ENCODE data around the gene MYO9A.

MYO9A gene

DNA sequence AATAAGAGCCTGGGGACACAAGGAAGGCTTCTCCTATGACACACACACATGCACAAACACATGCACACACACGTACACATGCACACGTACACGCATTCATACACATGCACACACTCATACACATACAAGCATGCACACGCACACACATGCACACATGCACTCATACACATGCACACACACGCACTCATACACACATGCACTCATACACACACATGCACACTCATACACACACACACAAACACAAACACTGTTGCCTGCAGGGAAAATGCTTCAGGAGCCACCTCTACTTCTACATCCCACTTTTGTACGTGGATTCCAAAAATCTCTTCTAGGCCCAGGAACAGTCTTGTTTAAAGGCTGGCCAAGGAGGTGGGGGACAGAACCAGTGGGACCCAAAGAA, 328.3 kb downstream of the MYO9A start:
- DNase-seq (ENCODE audit: low read depth in 1 of 2, low spot score in 1 of 2), result no peak

DNA sequence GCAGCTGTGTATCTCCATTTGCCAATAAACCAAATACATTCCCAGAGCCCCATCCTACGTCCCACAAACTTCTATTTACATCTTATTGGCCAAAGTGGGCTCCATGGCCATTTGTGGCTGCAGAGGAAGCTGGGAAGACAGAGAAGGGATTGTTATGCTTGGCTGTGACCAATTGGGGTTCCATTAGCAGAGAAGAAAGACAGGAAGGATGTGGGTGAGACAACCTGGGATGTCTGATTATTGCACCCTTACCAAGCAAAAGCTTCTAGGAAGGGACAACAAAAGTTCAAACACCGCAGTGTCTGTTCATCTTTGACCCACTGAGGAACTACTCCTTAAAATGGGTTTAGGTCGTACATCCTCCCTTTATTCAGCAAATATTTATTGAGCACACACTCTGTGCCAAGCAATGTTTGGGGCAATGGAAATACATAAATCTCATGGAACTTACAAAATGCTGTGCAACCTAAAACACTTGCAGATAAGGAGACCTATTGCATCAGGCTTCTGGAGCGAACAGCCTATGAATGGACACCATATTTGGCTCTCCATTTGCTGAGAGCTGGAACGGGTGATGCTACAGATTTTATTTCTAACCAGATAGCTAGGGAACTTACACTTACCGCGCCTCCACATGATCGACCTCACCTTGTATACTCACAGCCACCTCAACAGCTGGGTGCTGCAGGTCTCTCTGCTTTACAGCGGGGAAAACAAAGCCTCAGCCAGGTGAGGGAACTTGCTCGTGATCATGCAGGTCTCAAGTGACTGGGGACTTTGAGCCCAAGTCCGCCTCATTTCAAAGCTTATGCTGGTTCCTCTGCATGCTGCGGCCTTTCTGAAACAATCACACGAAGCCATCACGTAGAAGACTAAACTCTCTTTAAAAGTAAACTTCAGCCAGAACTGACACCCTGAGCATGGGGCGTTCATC, 329.0 kb downstream of the MYO9A start:
- no peak for DNase-seq (ENCODE audit: low read depth in 1 of 2, low spot score in 1 of 2)

DNA sequence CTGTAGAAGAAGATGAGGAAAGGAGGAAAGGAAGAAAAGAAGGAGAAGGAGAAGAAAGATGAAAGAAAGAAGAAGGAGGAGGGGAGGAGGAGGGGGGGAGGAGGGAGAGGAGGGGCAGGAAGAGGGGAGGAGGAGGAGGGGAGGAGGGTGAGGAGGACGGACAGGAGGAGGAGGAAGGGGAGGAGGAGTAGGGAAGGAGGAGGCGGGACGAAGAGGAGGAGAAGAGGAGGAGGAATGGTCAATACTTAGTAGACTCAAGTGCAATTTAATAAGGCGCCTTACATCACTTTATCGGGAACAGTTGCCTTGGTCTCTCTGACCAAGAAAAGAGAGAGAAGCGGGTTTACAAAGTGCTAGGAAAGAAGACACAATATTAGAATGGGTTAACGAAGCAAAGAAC, 331.3 kb downstream of the MYO9A start:
- DNase-seq (ENCODE audit: low read depth in 1 of 2, low spot score in 1 of 2), result no peak

DNA sequence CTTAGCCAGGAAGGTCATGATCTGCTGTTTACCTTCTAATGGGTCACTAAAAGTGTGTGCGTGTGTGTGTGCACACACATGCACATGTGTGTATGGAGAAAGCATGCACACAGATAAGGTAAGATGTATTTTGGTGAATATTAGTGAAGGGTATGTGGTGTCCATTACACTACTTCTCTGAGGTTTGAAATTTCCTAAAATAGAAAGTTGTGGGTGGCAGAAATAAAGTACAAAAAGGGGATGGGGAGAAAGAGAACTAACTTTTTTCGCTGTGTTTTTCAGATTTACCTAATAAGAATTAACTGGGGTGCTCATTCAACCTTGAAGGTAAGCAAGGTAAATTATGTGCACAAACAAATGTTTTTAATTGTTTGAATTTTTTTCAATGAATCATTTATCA, 332.0 kb downstream of the MYO9A start:
- DNase-seq (ENCODE audit: low read depth in 1 of 2, low spot score in 1 of 2), result no peak

DNA sequence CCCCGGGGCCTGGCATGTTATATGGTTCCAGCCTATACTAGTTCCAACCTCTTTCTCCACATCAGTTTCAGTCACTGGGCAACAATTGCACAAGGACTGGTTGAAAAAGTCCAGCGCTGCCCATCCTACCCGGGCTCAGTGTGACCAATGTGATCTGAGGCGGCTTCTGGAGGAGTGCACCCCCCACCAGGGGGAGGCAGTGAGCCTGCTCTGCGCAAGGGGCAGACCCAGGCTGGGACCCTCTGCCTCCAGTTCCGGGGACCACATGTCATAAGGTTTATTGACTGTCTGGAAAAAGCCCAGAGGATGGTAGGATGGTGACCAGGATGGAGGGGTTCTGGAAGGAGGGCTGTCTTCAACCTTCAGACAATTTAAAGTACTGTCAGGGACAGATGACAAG, 333.2 kb downstream of the MYO9A start:
- DNase-seq (ENCODE audit: low read depth in 1 of 2, low spot score in 1 of 2), result no peak

DNA sequence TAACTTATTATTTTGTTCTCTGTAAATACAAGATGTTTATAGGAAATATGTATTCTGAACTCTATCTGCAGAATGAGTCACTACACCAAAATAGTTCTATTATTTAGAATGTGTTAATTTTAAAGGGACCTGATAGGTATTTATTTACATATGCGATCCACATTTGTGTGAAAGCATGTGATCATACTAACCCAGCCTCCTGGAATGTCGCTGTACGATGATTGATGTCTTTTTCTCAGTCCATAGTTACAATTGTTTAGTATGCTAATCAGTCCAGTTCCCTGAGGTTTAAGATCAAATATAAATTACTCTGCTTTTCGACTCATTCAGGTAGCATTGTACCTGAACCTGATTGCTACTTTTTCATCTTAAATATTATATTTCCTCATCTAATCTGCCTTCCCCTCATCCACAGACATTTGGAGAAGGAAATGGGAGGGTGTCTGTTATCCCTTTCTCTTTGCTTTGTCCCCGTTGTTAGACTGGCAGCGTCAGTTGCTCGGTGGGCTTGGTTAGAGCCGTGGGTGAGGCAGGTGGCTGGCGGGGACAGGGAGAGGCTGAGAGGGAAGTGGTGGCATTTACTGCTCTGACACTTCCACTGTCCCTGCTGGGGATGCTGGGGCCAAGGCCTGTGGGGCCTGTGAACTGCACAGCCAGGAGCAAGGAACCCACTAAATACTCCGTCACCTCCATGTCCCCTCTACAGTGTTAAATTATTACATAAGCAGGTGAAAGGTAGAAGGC, 335.4 kb downstream of the MYO9A start:
- no peak for DNase-seq (ENCODE audit: low read depth in 1 of 2, low spot score in 1 of 2)

DNA sequence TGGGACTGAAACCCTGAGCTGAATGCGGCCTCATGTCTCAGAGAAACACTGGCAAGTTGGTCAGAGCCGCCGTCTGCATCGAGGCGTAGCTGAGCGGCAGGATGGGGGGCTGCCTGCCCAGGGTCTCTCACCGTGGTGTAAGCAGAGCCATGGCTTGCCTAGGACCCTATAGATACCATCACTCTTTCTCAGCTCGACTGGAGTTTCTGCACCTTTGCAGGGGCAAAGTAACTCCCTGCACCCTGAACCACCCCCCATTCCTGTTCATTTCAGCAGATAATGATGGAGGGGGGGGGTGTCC, 336.0 kb downstream of the MYO9A start:
- DNase-seq (ENCODE audit: low read depth in 1 of 2, low spot score in 1 of 2), result no peak

DNA sequence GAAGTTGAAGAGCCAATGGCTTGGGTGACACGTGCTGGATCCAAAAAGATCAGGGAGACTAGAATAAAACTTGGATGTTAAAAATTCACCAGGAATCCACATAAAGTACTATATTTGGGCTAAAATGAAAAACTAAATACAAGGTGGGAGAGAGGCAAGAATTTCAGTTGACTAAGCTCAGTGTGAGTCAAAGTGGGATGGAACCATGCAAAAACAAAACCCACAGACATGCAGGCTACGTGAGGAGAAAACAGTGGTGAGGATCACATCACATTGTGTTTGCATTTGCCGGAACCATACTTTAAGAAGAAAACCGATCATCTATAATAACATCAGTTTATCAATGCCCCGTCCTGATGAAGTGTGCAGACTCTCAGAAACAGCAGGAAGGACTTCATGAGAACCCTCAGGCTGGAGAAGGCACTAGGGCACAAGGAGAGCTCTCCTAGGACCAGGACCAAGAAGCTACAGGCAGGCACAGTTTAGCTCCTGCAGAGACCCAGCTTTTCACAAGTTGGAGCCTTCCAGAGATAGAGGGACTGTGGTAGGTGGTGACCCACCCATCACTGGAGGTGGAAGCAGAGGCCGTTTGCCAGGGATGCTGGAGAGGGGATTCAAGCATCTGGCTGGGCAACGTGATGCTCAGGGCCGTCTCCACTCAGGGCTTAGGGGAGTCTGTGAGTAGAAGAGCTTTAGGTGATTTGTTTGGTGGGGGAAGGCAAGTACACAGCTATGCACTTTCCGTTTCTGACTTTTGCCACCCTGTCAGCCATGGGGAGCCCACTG, 336.6 kb downstream of the MYO9A start:
- DNase-seq (ENCODE audit: low read depth in 1 of 2, low spot score in 1 of 2), result no peak

DNA sequence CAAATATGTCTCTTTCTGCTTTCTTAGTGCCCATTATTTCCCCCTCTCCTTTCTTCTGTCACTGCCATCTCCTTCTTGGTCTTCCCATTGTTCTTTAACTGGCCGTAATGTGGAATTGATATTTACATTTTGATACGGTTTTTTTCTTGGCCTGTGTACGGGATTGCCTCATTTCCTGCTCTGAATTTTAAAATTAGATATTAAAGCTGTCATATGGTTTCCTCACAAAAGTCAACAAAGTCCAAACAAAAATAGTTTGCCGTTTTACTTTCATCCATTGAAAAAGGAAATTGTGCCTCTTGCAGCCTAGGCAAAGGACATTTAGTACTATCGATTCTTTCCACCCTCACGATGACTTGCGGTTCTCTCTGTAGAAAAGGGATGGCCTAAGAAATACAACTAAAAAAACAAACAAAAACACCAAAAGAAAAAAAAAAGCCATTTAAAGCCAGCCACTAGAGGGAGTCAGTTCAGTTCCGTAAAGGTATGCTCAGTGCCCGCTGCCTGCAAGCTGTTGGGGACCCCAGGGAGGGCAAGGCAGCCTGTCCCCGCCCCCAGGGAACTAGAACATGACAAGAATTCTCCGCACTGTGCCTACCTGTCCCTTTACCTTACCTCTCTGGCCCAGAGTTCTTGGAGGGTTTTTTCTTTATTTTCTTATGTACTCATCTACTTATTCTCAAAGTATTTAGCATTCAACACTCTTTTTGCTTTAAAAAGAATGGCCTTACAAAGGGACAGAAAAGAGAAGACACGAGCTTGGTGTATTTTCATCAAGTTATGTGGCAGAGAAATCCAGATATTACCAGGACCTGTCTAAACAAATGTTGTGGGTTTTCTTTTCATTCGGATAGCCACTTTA, 337.6 kb downstream of the MYO9A start:
- DNase-seq (ENCODE audit: low read depth in 1 of 2, low spot score in 1 of 2), result peak in 1 of 2 donors; percentile 2

DNA sequence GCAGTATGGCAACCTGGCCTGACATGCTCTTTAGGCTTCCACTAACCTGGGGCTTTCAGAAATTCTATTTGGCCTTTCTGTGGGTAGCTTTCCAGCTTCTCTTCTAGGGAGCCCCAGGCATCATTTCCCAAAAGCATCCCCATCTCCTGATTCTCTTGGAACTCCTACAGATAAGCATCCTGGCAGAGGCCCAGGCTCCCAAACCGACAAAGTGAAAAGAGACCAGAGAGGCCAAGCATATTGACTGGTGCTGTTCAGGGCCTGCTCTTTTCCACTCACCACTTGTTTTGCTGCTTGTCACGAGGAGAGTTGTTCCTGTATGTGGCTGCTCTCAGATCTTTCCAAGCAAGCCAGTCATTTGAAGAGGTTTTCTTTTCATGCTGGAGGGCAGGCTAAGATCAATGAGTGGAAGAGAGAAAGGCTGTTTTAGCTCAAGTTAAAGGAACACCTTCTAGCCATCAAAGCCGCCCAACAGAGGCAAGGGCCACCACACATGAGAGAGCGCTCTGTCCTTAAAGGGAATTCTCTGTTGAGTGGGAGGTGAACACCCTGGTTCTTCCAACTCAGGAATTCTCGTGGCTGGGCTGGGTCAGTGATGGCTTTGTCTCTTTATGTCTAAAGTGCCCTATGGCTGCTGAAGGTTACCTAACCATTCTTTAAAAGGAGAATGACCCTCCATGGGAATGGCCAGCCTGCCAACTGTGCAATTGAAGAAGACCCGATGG, 338.7 kb downstream of the MYO9A start:
- no peak for DNase-seq (ENCODE audit: low read depth in 1 of 2, low spot score in 1 of 2)

DNA sequence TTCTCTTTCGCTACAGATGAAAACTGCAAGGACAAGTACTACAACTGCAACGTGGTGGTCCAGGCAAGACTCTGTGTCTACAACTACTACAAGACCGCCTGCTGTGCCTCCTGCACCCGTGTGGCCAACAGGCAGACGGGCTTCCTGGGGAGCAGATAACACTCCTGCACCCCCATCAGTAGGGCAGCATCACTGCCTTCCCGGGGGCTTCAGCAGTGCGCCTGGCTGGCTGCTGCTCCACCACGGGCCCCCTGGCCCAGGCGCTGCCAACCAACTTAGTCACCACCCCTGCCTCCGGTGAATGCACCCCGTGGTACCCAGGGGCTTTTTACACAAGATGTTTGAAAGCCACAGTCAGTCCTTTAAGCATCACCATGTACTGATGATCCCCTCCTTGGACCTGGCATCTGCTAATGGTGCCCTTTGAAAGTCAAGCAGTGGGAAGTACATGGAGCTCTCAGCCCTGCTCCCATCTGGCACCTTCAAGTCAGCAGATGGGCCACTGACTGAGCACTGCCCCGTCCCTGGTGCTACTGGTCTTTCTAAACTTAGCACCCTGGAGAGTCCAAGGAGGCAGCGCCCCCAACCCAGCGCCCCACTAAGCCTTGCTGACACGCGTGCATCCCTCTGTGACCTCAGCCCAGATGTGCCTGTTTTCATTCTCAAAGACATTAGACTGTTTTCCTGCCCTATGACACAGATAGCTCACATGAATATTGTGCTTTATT, 340.6 kb downstream of the MYO9A start:
- no peak for DNase-seq (ENCODE audit: low read depth in 1 of 2, low spot score in 1 of 2)

DNA sequence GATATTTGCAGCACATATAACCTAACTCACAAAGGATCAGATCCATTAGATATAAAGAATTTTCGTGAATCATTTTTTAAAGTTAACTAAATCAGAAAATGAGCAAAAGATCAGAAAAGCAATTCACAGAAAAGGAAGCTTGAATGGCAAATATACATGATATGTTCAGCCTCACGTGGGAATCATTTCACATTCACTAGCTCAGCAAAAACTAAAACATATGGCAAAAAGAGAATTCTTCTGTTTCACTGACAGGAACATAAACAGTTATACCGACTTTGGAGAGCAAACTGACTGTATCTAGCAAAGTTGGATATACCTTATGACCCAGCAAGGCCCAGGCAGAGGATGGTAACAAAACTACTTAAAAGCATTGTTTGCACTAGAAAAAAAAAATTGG, 341.6 kb downstream of the MYO9A start:
- no peak for DNase-seq (ENCODE audit: low read depth in 1 of 2, low spot score in 1 of 2)

DNA sequence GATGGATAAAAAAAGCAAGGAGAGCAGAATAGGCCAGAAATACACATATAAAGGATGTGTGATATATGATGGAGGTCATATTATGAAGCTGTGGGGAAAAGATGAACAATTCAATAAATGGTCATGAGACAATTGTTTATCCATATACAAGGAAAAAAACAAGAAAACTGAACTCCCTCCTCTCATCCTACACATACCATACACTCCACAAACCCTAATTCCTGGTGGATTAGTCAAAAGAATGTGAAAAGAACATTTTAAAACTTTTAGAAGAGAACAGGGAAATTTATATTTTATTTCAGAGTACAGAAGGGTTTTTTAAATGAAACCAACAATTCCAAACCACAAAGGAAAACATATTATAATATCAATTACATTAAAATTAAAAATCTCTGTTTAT, 342.1 kb downstream of the MYO9A start:
- no peak for DNase-seq (ENCODE audit: low read depth in 1 of 2, low spot score in 1 of 2)

DNA sequence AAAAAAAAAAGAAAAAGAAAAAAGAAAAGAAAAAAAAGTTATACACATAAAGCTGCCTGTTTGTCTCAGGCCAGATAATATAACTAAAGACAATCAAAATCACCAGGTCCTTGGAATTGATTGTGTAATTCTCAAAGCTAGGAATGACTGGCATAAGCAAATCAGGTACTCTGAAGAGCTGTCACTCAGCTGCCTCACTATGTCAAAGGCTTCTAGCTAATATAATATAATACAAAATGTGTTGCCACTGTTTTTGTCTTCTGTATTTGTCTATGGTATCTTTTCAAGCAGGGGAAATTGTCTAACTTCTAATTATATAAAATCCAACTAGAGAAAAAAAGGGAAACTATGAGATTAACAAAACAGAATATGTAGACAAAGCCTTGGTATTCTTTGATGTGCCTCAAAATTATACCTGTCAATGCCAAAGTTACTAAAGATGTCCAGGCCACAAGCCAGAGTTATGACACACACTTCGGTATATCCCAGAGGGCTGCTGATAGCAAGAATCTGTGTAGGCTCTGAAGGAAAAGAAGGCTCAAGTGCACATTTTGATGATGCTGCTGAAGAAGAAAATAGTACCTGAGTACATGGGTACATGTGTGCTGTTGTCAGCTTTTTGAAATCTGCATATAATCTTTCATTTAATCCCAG, 344.6 kb downstream of the MYO9A start:
- DNase-seq (ENCODE audit: low read depth in 1 of 2, low spot score in 1 of 2), result no peak

All from stimulated activated CD4-positive, alpha-beta T cell treated with anti-CD3 and anti-CD28 coated beads, Interleukin-15, amount 100 ng/mL, for 1 hour (primary cell).